MM.1S (cell line): ENCODE results near the gene TARBP2.
A peak's percentile ranks its signal among the peaks of the same experiment; 100 is the strongest.

Experiments
- DNase-seq: peaks from one replicate; pipeline ENCODE4 v3.0.0-alpha.2; 2015
- H2AFZ ChIP-seq: fragments of 300-600 bp; sonication (generic); 2 replicates; pipeline ENCODE4 v1.6.0; 2016; ENCODE audit warnings: antibody characterized with exemption, low read length
- H3F3A ChIP-seq: fragments of 300-600 bp; sonication (generic); 2 replicates; pipeline ENCODE4 v1.6.1; 2016; ENCODE audit warnings: mild to moderate bottlenecking, antibody characterized with exemption, low read length, moderate library complexity, mixed read lengths; ENCODE audit not compliant: insufficient read depth
- H3K27ac ChIP-seq: fragments of 300-600 bp; sonication (generic); 2 replicates; pipeline ENCODE4 v1.5.1; 2016; ENCODE audit warnings: mild to moderate bottlenecking, low read length
- H3K27me3 ChIP-seq: fragments of 300-600 bp; sonication (generic); replicated peaks from 2 replicates; pipeline ENCODE4 v1.6.0; 2016; ENCODE audit warnings: low read length; ENCODE audit not compliant: insufficient read depth
- H3K36me3 ChIP-seq: fragments of 300-600 bp; sonication (generic); replicated peaks from 2 replicates; pipeline ENCODE4 v1.6.1; 2016; ENCODE audit warnings: mild to moderate bottlenecking, low read length, mixed read lengths; ENCODE audit not compliant: insufficient read depth
- H3K4me1 ChIP-seq: fragments of 300-600 bp; sonication (generic); 2 replicates; pipeline ENCODE4 v1.6.1; 2016; ENCODE audit warnings: low read length, mixed read lengths
- H3K4me2 ChIP-seq: fragments of 300-600 bp; sonication (generic); 2 replicates; pipeline ENCODE4 v1.6.0; 2016; ENCODE audit warnings: low read depth, low read length
- H3K4me3 ChIP-seq: fragments of 300-600 bp; sonication (generic); 2 replicates; pipeline ENCODE4 v1.5.1; 2016; ENCODE audit warnings: low read length, mixed read lengths
- H3K79me2 ChIP-seq: fragments of 300-600 bp; sonication (generic); 2 replicates; pipeline ENCODE4 v1.6.1; 2016; ENCODE audit warnings: mixed run types, low read length, mixed read lengths
- H3K9ac ChIP-seq: fragments of 300-600 bp; sonication (generic); 2 replicates; pipeline ENCODE4 v1.6.1; 2016; ENCODE audit warnings: low read length, mixed read lengths
- H3K9me2 ChIP-seq: fragments of 300-600 bp; sonication (generic); replicated peaks from 2 replicates; pipeline ENCODE4 v1.6.1; 2016; ENCODE audit warnings: mild to moderate bottlenecking, low read length, mixed read lengths; ENCODE audit not compliant: insufficient read depth
- H3K9me3 ChIP-seq: fragments of 300-600 bp; sonication (generic); replicated peaks from 2 replicates; pipeline ENCODE4 v1.6.1; 2016; ENCODE audit warnings: mild to moderate bottlenecking, low read length, mixed read lengths; ENCODE audit not compliant: insufficient read depth
- H4K20me1 ChIP-seq: fragments of 300-600 bp; sonication (generic); 2 replicates; pipeline ENCODE4 v1.6.1; 2016; ENCODE audit warnings: mild to moderate bottlenecking, low read length, moderate library complexity, mixed read lengths; ENCODE audit not compliant: insufficient read depth
- CTCF ChIP-seq: fragments of 300-600 bp; sonication (generic); IDR thresholded peaks from 2 replicates; pipeline ENCODE4 v1.5.1; 2016; ENCODE audit warnings: antibody characterized with exemption, low read length, mixed read lengths
- EZH2 ChIP-seq: fragments of 300-600 bp; sonication (generic); optimal IDR thresholded peaks from 2 replicates; pipeline ENCODE3; 2017; ENCODE audit warnings: low read depth, mild to moderate bottlenecking, antibody characterized with exemption, low read length, mixed read lengths
- EZH2phosphoT487 ChIP-seq: fragments of 300-600 bp; sonication (generic); IDR thresholded peaks from 2 replicates; pipeline ENCODE4 v1.6.1; 2018; ENCODE audit warnings: antibody characterized with exemption, low read length

TARBP2 gene

GRCh38 chr12:53500776-53501614 lies at the start of gene TARBP2:
TARBP2 (plus strand) TSS chr12:53501283; CDS start chr12:53501409, 126 bp downstream.
- TF ChIP-seq EZH2 (no peak), EZH2phosphoT487 (no peak), CTCF (no peak)
- H2AFZ ChIP-seq = peak within 1 kb of the TSS; percentile 86
- H3F3A ChIP-seq = peaks cover 9% of the 10 kb centered on the region
- peak within 1 kb of the TSS; percentile 88 for H3K27ac ChIP-seq
- H3K36me3 ChIP-seq = no peaks in the 10 kb centered on the region
- no peaks in the 10 kb centered on the region for H4K20me1 ChIP-seq
- H3K4me3 ChIP-seq = peak within 1 kb of the TSS; percentile 84
- H3K4me1 ChIP-seq = peaks cover 13% of the 10 kb centered on the region
- H3K79me2 ChIP-seq = peaks cover 52% of the 10 kb centered on the region
- peak; percentile 99 for DNase-seq
- no peaks in the 10 kb centered on the region for H3K27me3 ChIP-seq
- peak within 1 kb of the TSS; percentile 96 for H3K9ac ChIP-seq
- peak within 1 kb of the TSS; percentile 100 for H3K4me2 ChIP-seq
- no peaks in the 10 kb centered on the region for H3K9me3 ChIP-seq
- no peaks in the 10 kb centered on the region for H3K9me2 ChIP-seq

GRCh38 chr12:53451661-53452158 lies 49.4 kb upstream of the TARBP2 start, which contains the start of gene PCBP2:
PCBP2 (plus strand) TSS chr12:53452102; CDS start chr12:53454801, 2,699 bp downstream.
- Histone ChIP-seq H3K4me2 (peak within 1 kb of the TSS; percentile 91), H4K20me1 (peaks cover 11% of the 10 kb centered on the region), H3K9me2 (no peaks in the 10 kb centered on the region), H3K4me1 (peaks cover 20% of the 10 kb centered on the region), H3K4me3 (peak within 1 kb of the TSS; percentile 95), H2AFZ (peak within 1 kb of the TSS; percentile 54; the same call in 1 of the 2 replicates), H3F3A (peaks cover 47% of the 10 kb centered on the region), H3K9ac (peak within 1 kb of the TSS; percentile 99), H3K27me3 (no peaks in the 10 kb centered on the region), H3K9me3 (no peaks in the 10 kb centered on the region), H3K79me2 (peaks cover 59% of the 10 kb centered on the region), H3K36me3 (peaks cover 13% of the 10 kb centered on the region), H3K27ac (peak within 1 kb of the TSS; percentile 94)
- TF ChIP-seq EZH2 (no peak), CTCF (peak; percentile 87)
- DNase-seq = peak; percentile 99

DNA sequence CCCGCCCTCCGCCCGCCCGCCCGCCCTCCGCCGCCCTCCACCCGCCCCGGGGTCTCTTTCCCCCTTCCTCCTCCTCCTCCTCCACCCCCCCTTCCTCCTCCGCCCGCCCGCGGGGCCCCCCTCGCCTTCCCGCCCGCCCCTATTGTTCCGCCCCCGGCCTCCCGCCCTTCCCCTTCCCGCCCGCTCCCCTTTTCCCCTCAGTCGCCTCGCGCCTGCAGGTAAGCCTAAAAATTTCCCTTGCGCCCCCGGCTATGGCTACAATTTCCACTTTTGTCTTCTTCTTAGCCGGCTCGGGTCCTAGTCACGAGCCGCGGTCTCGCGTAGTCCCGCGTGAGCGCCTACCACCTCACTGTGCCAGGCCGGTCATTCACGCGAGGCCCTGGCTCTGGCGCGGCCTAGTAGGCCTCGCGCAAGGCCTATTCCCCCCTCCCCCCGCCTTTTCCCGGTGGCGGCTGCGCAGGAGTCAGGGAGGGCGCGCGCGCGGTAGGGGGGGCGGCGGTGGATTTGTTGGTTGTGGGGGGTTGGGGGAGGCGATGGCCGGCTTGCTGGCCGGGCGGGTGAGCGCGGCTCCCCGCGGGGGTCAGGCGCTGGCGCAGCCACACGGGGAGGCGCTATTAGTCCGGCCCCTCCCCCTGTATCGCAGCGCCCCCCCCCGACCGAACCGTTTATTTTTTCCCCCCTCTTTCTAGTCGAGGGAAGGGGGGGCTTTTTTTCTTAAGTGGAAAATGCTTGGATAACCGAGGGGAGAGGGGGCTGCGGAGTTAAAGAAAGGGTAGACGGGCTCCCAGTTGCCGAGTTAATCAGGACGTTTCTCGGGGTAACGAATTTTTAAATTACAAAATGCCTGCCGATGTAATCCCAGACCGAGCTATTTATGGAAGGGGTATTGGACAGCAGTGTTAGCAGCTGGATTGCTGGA lies 48.7 kb upstream of the TARBP2 start:
- H3K4me1 ChIP-seq = peaks cover 20% of the 10 kb centered on the region
- peaks cover 13% of the 10 kb centered on the region for H3K36me3 ChIP-seq
- peaks cover 54% of the 10 kb centered on the region for H3F3A ChIP-seq
- H3K27me3 ChIP-seq = no peaks in the 10 kb centered on the region
- no peaks in the 10 kb centered on the region for H3K9me2 ChIP-seq
- H3K27ac ChIP-seq = peak overlapping the region; percentile 94
- H4K20me1 ChIP-seq = peaks cover 11% of the 10 kb centered on the region
- peak overlapping the region; percentile 99 for H3K9ac ChIP-seq
- TF ChIP-seq EZH2phosphoT487 (no peak), CTCF (peak; percentile 51)
- peaks cover 65% of the 10 kb centered on the region for H3K79me2 ChIP-seq
- peak overlapping the region; percentile 76 for H3K4me2 ChIP-seq
- DNase-seq = peak; percentile 78
- H2AFZ ChIP-seq = no peak overlapping the region
- peak overlapping the region; percentile 95 for H3K4me3 ChIP-seq
- no peaks in the 10 kb centered on the region for H3K9me3 ChIP-seq
